ENCODE measurements around the gene C1QTNF6. TPM values are rescaled to one million over a fixed set of nuclear protein-coding genes. Genes with fewer than 3 reads are reported as not detected.
A peak's percentile ranks its signal among the peaks of the same experiment; 100 is the strongest.

The C1QTNF6 gene
- total and polyA plus RNA-seq, 2 of the 4 experiments (the other 2 are of a cell fraction): 1.1 to 10.9 TPM

DNA sequence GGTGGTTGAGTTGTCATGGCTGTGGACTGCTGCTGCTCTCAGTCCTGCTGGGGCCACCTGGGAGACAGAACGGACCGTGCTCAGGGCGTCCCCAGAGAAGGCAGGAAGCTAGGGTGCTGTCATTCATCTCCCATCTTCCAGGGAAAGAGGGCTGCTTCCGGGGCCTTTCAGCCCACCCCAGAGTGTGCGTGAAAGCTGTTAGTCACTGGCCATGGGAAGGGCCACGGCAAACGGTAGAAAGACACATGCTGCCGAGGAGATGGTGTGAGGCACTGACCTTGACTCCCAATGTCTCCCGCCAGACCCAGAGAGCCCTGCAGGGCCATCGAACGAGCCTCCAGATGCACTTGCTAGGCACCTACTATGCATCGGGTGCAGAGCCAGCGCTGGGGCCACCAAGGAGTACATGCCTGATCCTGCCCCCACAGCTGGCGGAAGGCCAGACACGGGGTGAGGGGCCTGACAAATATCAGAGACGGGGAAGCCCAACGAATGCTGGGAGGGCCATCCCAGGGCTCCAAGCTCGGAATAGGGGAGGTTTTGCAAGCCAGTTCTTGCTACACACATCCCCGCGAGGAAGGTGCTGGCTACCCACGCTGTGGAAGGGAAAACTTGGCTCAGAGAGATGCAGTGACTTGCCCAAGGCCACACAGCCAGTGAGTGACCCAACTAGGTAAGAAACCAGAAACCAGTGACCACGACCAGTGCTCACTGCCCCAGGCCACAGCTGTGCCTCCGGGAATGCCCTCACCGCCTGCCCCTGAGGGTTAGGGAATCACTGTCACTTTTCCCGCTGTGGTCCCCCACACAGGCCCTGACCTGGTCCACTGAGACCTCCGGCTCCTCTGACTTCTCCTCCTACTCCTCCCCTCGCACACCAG is 45.9 kb upstream of the C1QTNF6 start:
- CTCF ChIA-PET: no interaction called here
- H4K20me1 ChIP-seq (ENCODE audit: insufficient read depth, low read length): peaks cover 7% of the 10 kb centered on the region
- H4K91ac ChIP-seq (ENCODE audit: insufficient read depth, low read depth, low read length): no peak overlapping the region
- H2AFZ ChIP-seq (replicated peaks; ENCODE audit: low read length, poor library complexity): peak overlapping the region; percentile 43
- no peak for TF ChIP-seq RAD21 (IDR thresholded peaks at IDR 0.05; ENCODE audit: low read length)
- TF ChIP-seq USF2 (IDR thresholded peaks at IDR 0.05; ENCODE audit: low read depth, low read length): no peak
- no peak for TF ChIP-seq CHD1 (IDR thresholded peaks at IDR 0.05; ENCODE audit: low read depth, low read length)
- TF ChIP-seq MAZ (IDR thresholded peaks at IDR 0.05; ENCODE audit: borderline replicate concordance, low read depth, low read length): no peak
- no peak for TF ChIP-seq MXI1 (IDR thresholded peaks at IDR 0.05; ENCODE audit: borderline replicate concordance, low read depth, low read length)
- TF ChIP-seq SMC3 (IDR thresholded peaks at IDR 0.05; ENCODE audit: low read depth, low read length): no peak
- TF ChIP-seq RFX5 (IDR thresholded peaks at IDR 0.05; ENCODE audit: low read depth, low read length): no peak
- no peak for TF ChIP-seq MAFK (IDR thresholded peaks at IDR 0.05; ENCODE audit: low read depth, low read length)
- no peak for TF ChIP-seq ELK1 (IDR thresholded peaks at IDR 0.05; ENCODE audit: borderline replicate concordance, low read depth, low read length)
- no peak for TF ChIP-seq POLR2A (IDR thresholded peaks at IDR 0.05; ENCODE audit: low read depth, low read length)
- TF ChIP-seq NFE2L2 (IDR thresholded peaks at IDR 0.05; ENCODE audit: low read depth, low read length): no peak
- no peak for TF ChIP-seq FOS (IDR thresholded peaks at IDR 0.05; ENCODE audit: low read depth, low read length)
- no peak for TF ChIP-seq CEBPB (IDR thresholded peaks at IDR 0.05; ENCODE audit: low read depth, low read length)
- no peak for TF ChIP-seq BHLHE40 (IDR thresholded peaks at IDR 0.05; ENCODE audit: low read depth, low read length)
- TF ChIP-seq RCOR1 (IDR thresholded peaks at IDR 0.05; ENCODE audit: insufficient replicate concordance, low read length): no peak
- H2AK9ac ChIP-seq (replicated peaks; ENCODE audit: low read depth, low read length, poor library complexity): no peak overlapping the region
- H3K4ac ChIP-seq (ENCODE audit: low read depth, low read length): no peak overlapping the region
- intact Hi-C loops (cut with micrococcal nuclease): no loop called here
- no TSS peak for BruUV-seq (replicated peaks)
- dilution Hi-C loops (cut with HindIII; ENCODE audit: low sequenced_read_pairs, unreplicated experiment): no loop called here
- no peak overlapping the region for H3K23ac ChIP-seq (ENCODE audit: low read depth, low read length)
- H2BK5ac ChIP-seq (ENCODE audit: low read depth, low read length, poor library complexity, severe bottlenecking): no peak overlapping the region
- no peak overlapping the region for H3K56ac ChIP-seq (ENCODE audit: extremely low read depth, insufficient read depth, low read length)
- H3K14ac ChIP-seq (replicated peaks; ENCODE audit: low read depth, low read length): no peak overlapping the region
- H3K27me3 ChIP-seq (ENCODE audit: control insufficient read depth, insufficient read depth, low read length): no peaks in the 10 kb centered on the region; the same call in 1 of the 2 replicates
- H3K4me2 ChIP-seq (ENCODE audit: low read depth, low read length): no peak overlapping the region
- H2BK20ac ChIP-seq (ENCODE audit: low read depth, low read length): no peak overlapping the region
- H3K4me1 ChIP-seq (ENCODE audit: control insufficient read depth, insufficient read depth, low read length): peaks cover 13% of the 10 kb centered on the region
- H2BK120ac ChIP-seq (ENCODE audit: low read depth, low read length): no peak overlapping the region
- H3K9ac ChIP-seq (ENCODE audit: low read depth, low read length): no peak overlapping the region
- H4K5ac ChIP-seq (ENCODE audit: low read depth, low read length): no peak overlapping the region
- peaks cover 7% of the 10 kb centered on the region for H3K9me1 ChIP-seq (ENCODE audit: insufficient read depth, low read length)
- DNase-seq (no peak), ATAC-seq (ENCODE audit: low read depth) (no peak)
- H3K36me3 ChIP-seq (ENCODE audit: control insufficient read depth, insufficient read depth, low read length): no peaks in the 10 kb centered on the region
- in situ Hi-C loops (cut with MboI; ENCODE audit: low sequenced_read_pairs): no loop called here
- H4K8ac ChIP-seq (ENCODE audit: low read depth in 2 of 2, low read length in 2 of 2): no peak overlapping the region
- H3K4me3 ChIP-seq (ENCODE audit: insufficient read depth, low read depth, low read length): no peak overlapping the region
- no peak overlapping the region for H2AK5ac ChIP-seq (ENCODE audit: low read depth, low read length)
- no peak overlapping the region for H3K18ac ChIP-seq (ENCODE audit: low read depth, low read length)
- H2BK15ac ChIP-seq (ENCODE audit: low read depth, low read length): no peak overlapping the region
- no peaks in the 10 kb centered on the region for H3K9me3 ChIP-seq (ENCODE audit: control insufficient read depth, insufficient read depth, low read length)
- no peak overlapping the region for H3K27ac ChIP-seq (ENCODE audit: insufficient read depth, low read length)
- 64% methylated on average over 16 of the region's 27 CpGs; no CpG with 5 or more reads in 1 of the 2 experiments for WGBS, 2 experiments (ENCODE audit: extremely low coverage in 2 of 2, insufficient read length in 1 of 2)
- POLR2A ChIA-PET (ENCODE audit: unreplicated experiment): no interaction called here
- no peaks in the 10 kb centered on the region; a peak in 1 of 4 replicates for H3K79me1 ChIP-seq (ENCODE audit: low read depth in 1 of 2, low read length in 2 of 2)
